Glomerular endothelial cell (primary cell): ENCODE data around the gene ARMC9. TPM values are rescaled to one million over a fixed set of nuclear protein-coding genes. Genes with fewer than 3 reads are reported as not detected.
"Not testable (repeated sequence)": the region's sequence is repeated elsewhere in the genome, so short reads cannot be mapped to it uniquely, and the experiment has no call there.

ENCODE experiments used
- DNase-seq: peaks from one replicate; pipeline ENCODE4 v3.0.0-alpha.2; 2011; ENCODE audit warnings: low read depth, low spot score; ENCODE audit errors: extremely low read depth
- total RNA-seq: library from RNA; depleted of rRNA; stranded (reverse); fragments of >200 nt; gene quantifications from 2 replicates; pipeline ENCODE4 v1.2.3, GENCODE V29; 2015

Gene ARMC9
- total RNA-seq, 1 donor from 2014 or later: 21.3 TPM

DNA sequence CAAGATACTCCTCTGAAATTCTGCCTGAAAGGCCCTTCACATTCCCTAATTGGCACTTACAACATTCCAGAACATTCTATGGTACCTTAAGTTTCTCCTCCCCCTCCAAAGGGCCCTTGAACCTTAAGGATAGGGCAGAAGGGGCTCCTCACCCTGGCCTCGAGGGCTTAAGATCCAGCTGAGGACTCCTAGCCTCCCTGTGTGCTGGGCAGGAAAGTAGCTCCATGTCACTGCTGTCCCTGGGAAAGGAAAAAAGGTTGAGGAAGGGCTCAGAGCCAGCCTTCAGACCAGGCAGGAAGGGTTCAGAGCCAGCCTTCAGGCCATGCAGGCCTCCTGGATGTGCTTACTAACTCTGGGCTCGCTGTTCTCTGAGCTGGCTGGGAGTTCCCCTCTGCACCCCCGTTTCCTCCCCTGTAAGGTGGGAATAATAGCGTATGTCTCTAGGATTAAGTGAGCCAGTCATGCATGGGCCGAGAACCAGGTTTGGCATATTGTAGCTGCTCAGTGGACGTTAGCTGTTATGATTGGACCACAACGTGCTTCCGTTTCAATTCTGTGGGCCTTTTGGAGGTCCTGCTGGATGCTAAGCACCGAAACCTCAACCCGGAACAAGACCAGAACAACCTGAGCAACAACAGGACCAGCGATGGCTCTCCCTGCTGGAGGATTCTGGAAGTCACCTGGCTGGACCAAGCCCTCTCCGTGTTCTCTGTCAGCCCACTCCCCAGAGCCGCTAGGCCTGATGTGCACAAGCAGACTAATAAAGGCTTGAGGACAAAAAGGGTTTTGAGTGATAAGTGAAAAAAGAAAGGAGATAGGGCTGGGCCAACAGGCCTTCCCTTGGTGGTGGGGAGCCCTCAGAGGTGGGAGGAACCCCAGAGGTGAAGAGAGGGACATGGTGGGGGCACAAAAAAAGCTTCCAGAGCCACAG, 196.0 kb downstream of the ARMC9 start:
- DNase-seq: no peak

DNA sequence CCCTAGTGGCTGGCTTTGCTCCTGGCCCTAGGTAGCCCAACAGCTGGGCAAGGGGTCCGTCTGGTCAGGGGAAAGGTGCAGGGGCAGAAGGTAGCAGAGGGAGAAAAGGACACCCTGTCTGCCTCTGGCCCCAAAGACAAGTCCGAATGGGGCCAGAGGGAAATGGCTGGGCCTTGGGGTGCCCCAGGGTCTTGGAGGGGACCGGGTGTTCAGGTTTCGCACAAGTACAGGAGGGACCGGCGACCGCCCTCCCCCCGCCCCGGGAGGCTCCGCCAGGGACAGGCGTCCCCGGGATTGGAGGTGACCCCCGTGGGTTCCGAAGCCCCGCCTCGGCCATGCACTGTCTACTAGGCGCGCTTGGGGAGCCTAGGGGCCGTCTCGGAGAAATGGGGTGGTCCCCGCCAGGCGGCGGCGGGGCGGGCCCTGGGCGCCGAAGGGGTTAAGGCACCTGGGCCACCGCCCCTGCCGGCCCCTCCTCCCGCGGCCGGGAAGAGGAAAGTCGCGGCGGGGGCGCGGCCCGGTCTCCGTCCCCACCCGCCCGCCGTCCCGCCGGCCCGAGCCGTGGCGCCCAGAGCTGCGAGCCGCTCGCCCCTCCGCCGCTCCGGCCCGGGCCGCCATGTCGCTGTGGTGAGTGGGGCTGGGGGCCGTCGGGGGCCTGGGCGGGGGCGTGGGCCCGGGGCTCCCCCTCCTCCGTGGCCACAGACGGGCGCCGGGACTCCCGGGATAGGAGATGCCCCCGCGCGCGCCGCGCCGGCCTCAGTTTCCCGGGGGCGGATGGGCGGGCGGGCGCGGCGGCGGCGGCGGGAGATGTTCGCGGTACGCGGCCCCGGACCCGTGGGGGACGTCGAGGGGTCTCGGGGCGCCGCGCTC, 197.0 kb downstream of the ARMC9 start, which contains the start of gene B3GNT7:
TSS of gene B3GNT7 (plus strand) at position 523 of the 870 bp plus-strand sequence. CDS start at position 617, 94 bp downstream.
- DNase-seq: no peak

DNA sequence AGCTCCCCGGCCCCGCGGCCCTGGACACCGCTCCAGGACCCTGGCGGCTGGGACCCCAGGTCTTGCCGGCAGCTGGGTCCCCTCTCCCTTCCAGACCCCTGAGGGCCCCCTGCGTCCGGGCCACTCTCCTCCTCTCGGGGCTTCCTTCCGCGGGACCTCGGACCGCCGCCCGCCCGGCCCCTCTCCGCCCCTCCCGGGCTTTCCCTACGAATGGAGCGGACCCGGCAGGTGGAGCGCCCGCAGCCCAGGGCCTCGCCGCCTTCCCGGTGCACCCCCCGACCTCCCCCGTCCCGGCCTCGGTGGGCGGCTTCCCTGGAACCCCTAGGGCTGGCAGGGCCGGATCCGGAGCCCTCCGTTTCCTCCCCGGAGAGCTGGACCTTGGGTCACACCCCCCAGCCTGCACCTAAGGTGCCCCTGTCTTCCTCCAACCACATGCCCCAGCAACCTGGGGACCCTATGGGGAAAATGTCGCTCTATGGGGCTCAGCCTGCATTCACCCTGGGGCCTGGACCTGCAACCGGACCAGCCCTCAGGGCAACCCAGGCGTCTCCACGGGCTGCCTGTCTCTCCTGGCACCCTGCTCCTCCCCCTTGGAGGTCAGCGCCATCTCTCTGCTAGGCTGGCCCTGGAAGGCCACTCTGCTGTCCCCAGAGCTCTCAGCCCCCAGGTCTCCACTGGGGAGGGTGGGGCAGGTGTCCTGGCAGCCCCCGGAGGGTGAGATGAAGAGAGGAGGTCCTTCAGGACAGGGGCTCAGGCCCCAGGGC, 197.8 kb downstream of the ARMC9 start:
- DNase-seq: no peak

DNA sequence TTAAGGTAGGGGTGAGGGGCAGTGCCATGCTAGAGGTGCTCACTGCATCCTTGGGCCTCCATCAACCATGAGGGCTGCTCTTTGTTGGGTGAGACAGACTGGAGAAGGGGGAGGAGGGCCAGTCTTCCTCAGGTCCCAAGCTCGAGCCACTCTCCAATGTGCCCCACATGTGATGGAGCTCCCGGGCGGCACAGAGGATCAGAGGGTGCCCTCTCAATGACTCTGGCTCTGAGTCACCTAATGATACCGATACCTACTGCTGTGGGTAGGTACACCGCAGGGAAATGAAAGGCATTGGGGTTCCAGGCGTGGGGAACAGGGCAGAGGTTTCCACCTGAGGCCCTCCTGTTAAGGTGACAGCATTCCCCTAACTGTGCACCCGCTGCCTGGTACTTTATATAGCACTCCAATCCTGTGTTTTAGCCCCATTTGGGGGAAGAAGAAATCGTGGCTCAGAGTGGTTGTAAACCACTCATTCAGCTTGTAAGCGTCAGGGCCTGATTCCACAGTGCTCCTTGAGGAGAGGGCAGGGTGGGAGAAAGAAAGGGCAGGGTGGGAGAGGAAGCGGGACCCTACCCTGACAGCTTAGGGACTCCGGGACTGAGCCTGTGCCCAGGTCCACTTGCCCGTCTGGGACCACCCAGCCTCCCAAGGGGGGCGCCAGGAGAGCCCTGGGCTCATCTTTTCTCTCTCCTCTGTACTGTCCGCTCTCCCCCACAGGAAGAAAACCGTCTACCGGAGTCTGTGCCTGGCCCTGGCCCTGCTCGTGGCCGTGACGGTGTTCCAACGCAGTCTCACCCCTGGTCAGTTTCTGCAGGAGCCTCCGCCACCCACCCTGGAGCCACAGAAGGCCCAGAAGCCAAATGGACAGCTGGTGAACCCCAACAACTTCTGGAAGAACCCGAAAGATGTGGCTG, 198.8 kb downstream of the ARMC9 start:
- DNase-seq: no peak

DNA sequence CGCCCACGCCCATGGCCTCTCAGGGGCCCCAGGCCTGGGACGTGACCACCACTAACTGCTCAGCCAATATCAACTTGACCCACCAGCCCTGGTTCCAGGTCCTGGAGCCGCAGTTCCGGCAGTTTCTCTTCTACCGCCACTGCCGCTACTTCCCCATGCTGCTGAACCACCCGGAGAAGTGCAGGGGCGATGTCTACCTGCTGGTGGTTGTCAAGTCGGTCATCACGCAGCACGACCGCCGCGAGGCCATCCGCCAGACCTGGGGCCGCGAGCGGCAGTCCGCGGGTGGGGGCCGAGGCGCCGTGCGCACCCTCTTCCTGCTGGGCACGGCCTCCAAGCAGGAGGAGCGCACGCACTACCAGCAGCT, 199.5 kb downstream of the ARMC9 start:
- DNase-seq: no peak

GRCh38 chr2:231398585-231398984, 200.2 kb downstream of the ARMC9 start:
- DNase-seq: no peak

DNA sequence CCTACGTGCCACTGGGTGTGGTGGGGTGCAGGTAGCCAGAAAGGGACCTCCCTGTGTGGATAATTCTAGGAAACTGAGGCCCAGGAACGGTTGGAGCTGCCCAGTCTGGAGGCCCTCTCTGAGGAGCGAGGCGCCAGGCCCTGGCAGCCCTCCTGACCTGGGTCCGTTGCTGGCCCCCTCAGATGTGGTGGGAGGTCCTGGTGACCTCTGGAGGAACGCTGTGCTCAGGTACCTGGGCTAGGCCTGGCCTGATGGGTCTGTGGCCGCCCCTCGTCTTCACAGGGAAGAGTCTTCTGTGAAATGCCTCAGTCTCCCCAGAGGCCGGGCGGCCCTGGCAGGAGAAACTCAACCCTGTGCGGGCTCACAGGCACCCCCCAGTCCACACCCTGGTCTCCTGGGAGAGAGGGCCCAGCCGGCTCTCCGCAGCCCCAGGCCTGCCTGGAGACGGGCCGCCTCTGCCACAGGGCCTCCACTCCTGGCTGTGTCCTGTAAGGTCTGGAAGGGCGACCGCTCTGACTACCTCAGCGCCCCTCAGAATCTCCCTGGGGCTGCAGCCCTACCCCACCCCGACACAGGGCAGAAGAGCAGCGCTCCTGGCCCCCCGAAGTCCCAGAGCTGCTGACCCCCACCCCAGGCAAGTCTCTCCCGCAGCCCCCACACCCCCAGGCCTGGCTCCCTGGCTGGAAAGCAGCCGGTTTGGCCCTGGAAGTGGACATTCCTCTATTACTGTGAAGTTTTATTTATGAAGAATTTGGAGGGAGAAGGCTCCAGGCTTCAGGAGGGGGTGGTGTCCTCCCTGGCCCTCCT, 200.8 kb downstream of the ARMC9 start:
- no peak for DNase-seq

DNA sequence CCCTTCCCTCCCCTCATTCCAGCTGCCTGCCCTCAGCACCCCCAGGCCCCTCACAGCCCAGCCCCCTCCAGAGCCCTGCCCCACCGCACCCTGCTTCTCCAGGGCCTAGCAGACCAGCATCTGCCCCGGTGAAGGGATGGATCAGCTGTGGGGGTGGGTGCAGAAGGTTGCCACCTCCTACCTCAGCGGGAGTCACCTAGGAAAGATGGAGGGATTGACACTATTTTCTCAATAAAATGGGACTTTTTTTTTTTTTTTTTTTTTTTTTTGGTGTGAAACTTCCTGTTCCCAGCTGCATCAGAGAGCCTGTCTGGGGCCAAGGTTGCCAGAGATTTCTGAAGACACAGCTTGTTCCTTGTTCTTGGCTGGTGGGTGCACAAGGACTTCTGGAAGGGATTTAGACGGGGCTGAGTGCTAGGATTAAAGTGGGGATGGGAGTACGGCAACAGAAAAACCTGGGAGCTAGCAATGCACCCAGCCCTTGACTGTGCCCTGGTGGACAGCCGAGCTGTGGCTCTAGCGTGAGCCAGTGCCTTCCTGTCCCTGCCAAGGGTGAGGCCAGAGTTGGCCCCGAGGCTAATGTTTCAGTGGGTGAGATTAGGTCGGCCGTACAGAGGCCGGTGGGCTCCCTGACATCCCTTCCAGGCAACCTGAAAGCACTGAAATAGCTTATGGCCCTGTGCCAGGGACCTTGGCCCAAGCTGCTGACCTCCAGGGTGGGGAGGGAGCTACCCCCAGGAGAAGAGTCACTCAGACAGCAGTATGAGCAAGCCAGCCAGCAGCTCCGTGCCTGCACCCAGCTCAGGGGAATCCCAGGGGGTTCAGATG, 201.6 kb downstream of the ARMC9 start:
- DNase-seq: no peak

DNA sequence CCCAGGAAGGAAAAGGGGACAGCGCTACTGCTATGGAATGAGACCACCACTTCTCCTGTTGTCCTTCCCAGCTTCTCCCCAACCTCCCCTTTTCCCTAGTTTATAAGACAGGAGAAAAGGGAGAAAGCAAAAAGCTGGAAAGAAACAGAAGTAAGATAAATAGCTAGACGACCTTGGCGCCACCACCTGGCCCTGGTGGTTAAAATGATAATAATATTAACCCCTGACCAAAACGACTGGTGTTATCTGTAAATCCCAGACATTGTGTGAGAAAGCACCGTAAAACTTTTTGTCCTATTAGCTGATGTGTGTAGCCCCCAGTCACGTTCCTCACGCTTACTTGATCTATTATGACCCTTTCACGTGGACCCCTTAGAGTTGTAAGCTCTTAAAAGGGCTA, 202.2 kb downstream of the ARMC9 start:
- not testable (repeated sequence) for DNase-seq

DNA sequence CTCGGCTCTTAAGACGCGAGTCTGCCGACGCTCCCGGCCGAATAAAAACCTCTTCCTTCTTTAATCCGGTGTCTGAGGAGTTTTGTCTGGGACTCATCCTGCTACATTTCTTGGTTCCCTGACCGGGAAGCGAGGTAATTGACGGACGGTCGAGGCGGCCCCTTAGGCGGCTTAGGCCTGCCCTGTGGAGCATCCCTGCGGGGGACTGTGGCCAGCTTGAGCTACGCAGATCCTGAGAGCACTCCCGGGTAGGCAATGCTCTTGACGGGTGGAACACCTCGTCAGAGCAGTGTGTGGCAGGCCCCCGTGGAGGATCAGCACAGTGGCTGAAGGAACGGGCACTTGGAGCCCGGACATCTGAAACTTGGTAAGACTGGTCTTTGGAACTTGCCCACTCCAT, 202.7 kb downstream of the ARMC9 start:
- not testable (repeated sequence) for DNase-seq

- not testable (repeated sequence) for DNase-seq
These were observed 205.2 kb downstream of the ARMC9 start for GRCh38 chr2:231403421-231404182.

GRCh38 chr2:231404183-231404578, 205.8 kb downstream of the ARMC9 start:
- DNase-seq: not testable (repeated sequence)

GRCh38 chr2:231405601-231406367, 207.4 kb downstream of the ARMC9 start:
- DNase-seq: not testable (repeated sequence)

DNA sequence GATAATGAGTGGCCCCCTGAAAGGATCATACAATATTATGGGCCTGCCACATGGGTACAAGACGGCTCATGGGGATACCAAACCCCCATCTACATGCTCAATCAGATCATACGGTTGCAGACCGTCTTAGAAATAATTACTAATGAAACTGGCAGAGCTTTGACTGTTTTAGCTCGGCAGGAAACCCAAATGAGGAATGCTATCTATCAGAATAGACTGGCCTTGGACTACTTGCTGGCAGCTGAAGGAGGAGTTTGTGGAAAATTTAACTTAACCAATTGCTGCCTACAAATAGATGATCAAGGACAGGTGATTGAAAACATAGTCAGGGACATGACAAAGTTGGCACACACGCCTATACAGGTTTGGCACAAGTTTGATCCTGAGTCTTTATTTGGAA, 209.3 kb downstream of the ARMC9 start:
- DNase-seq: not testable (repeated sequence)

DNA sequence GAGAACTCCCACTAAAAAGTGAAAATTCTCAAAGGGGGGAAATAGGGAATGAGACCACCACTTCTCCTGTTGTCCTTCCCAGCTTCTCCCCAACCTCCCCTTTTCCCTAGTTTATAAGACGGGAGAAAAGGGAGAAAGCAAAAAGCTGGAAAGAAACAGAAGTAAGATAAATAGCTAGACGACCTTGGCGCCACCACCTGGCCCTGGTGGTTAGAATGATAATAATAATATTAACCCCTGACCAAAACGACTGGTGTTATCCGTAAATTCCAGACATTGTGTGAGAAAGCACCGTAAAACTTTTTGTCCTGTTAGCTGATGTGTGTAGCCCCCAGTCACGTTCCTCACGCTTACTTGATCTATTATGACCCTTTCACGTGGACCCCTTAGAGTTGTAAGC, 209.9 kb downstream of the ARMC9 start:
- DNase-seq: not testable (repeated sequence)

DNA sequence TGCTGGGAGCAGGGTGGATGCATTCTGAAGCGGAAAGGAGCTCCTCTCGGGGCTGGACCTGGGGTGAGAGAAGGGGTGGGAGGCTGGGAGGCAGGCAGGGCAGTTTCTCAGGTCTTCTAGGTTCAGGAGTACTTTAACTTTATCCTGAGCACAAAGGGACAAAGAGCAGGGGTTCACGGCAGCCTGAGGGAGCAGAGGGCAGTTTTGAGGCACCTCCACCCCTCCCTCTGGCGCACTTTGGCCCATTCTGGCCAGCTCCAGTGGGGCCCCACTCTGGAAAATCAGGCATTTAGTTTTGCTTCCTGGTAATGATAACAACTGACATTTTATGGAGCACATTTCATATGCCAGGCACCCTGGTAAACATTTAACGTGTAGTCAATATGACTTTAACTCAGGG, 211.3 kb downstream of the ARMC9 start:
- no peak for DNase-seq
